GM19351 (cell line): ENCODE data around the gene TMED10.

Experiments used
- ATAC-seq: cut with Tn5 transposase; IDR thresholded peaks from one replicate; pipeline ENCODE4 v1.9.1; 2021; ENCODE audit warnings: mild to moderate bottlenecking, moderate library complexity; ENCODE audit not compliant: unreplicated experiment

TMED10 gene

DNA sequence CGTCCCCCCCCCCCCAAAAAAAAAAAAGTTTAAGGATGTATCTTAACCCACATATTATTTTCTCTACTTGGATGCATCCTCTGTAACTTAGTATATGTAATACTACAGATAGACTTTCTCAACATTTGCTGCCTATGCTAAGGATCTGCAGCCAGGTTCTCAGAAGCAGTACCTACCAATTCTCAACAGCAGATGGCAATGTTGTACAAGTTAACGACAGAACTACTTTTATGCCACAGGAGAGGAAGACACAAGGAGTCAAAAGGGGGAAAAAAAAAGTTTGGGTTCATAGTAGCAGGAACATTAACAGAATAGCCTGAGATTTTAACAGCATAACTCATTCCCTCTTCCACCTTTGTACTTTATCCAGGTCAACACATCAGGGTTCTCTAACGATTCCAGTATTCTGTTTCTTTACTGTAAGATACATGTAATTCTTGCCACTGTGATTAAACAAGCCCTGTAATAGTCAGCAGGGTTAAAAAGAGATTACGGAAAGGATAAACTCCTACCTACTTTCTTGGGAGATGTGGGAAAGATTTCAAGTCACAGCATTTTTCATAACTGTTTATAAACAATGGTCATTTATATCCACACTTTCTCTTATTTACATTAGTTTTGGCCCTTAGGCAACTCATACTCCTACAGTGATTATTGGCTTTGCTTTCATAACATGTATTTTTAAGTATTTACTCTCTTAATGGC, 43.9 kb downstream of the TMED10 start:
- ATAC-seq, result no peak

DNA sequence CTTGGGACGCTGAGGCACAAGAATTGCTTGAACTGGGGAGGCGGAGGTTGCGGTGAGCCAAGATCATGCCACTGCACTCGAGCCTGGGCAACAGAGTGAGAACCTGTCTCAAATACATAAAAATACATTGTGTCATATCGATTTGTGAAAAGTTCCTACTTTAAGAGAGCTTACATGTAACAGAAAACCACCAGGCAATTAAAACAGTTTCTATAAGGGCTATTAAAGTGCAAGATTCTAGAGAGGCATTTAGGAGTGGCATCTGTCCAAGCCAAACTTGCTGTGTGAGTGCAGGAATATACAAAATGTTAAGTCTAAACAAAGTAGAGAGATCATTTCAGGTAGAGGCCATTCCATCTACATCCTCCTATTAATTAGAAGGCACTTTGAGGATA, 47.8 kb downstream of the TMED10 start:
- ATAC-seq, result no peak

DNA sequence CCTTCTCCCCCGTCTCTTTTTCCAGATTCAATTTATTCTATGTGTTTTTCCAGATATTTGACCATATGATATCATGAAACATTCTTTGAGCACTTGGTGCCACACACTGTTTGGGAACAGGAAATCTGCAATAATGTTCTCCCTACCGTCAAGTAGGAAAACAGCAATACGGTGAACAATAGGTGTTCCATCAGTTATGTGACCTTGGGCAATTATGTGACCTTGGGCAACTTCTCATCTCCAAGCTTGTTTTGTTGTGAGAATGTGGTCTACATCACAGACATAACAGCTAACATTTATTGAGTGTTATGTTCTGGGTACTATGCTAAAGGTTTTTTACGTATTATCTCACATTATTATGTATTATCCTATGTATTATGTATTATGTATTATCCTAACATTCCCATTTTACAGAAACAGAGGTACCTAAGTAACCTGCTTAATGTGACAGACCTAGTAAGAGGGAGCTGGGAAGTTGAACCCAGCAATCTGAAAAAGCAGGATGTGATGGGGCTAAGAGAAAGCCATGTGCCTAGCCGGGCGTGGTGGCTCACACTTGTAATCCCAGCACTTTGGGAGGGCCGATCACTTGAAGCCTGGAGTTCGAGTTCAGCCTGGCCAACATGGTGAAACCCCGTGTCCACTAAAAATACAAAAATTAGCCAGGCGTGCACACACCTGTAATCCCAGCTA, 48.4 kb downstream of the TMED10 start:
- no peak for ATAC-seq

DNA sequence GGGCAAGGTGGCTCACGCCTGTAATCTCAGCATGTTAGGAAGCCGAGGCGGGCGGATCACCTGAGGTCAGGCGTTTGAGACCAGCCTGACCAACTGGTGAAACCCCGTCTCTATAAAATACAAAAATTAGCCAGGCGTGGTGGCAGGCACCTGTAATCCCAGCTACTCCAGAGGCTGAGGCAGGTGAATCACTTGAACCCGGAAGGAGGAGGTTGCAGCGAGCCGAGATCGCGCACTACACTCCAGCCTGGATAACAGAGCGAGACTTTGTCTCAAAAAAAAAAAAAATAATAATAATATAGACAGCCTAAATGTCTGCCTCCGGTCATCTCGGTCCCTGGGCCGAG, 49.0 kb downstream of the TMED10 start:
- peak; percentile 13 for ATAC-seq

GRCh38 chr14:75126679-75127473, 49.5 kb downstream of the TMED10 start, which contains the start of gene NEK9:
TSS of gene NEK9 (minus strand) at chr14:75127048. CDS start at chr14:75126921, 127 bp downstream.
- ATAC-seq, result peak; percentile 89

DNA sequence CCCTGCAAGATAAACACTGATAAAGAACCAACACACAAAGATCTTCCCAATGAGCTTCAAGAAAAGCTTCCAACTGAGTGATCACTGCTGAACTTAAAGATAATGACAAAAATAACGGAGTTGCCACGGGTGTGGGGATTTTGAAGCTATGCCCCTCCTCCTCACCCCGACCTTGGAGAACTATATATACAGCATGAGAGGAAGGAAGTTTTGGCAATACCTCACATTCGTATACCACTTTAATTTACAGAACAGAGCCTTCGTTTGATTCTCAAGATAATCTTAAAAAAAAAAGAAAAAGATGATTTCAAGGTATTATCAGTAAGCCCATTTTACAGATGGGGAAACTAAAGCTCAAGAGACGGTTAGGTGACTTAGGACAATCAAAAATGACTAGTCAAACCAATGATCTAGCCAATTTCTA, 50.3 kb downstream of the TMED10 start:
- ATAC-seq, result no peak

GRCh38 chr14:75125617-75126016, 50.8 kb downstream of the TMED10 start:
- no peak for ATAC-seq

GRCh38 chr14:75123991-75124390, 52.4 kb downstream of the TMED10 start:
- no peak for ATAC-seq

GRCh38 chr14:75121552-75121951, 54.9 kb downstream of the TMED10 start:
- no peak for ATAC-seq

DNA sequence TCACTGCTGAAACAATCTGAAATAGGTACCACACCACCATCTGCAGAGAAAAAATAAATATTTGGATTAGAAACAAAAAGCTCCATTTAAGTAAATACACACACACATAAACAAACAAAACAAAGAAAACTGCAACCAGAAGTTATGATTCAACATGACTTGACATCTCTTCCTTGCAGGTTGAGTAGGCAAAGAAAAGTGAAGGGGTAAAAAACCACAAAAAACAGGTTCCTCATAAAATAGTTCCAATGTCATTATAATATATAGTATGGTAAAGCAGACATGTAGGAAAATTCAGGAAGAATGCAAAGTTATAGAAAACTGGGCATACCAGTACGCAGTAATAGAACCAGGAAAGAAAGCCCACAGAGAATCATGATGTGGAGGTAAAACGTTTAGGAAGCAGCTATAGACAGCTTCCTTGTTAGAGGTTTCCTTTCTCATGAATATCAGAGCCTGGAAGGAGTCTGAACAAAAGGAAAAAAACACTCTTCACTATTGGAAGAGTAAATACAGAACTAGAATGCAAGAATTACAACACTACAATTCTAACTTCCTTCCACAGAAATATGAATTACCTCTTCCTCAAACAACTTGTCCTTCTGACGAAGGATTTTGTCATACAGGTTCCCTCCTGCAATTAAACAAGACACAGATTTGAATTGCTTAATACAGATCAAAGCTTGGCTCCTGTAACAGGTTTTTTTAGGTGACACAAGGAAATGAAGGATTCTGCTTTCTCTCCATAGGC, 55.7 kb downstream of the TMED10 start:
- no peak for ATAC-seq

DNA sequence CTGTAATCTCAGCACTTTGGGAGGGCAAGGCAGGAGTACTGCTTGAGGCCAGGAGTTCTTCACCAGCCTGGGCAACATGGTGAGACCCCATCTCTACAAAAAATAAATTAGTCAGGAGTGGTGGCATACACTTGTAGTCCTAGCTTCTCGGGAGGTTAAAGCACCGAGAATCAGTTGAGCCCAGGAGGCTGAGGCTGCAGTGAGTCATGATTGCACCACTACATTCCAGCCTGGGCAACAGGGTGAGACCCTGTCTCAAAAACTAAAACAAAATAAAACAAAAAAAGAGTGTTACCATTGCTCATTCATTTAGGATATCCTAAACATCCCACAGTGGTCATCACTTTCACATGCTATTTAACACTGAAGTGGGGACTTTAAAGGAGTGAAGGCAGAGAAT, 57.4 kb downstream of the TMED10 start:
- no peak for ATAC-seq

DNA sequence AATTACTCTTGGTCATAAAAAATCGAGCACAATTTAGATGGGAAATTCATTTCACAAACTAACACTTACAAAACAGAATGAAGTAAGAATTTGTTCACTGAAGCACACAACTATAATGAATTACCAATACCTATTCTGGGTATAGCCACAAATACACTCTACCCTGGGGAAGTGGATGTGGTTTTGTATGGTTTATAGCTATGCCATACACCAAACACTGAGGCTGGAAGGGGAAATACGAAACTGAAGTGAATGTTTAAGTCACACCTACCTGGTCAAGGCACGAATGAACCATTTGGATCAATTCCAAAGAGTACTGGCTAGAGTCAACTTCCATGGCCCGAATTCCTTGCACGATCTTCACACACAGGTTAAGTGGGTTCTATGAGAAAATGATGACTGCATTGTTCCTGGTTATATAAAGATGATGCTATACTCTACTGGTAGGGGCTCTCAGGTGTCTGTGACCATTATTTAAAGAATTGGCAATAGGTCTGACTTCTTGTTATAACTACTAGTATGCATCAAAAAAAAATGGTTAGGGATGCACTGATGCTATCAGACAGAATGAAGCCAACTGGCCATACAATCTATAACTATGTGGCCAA, 62.4 kb downstream of the TMED10 start:
- ATAC-seq, result no peak

DNA sequence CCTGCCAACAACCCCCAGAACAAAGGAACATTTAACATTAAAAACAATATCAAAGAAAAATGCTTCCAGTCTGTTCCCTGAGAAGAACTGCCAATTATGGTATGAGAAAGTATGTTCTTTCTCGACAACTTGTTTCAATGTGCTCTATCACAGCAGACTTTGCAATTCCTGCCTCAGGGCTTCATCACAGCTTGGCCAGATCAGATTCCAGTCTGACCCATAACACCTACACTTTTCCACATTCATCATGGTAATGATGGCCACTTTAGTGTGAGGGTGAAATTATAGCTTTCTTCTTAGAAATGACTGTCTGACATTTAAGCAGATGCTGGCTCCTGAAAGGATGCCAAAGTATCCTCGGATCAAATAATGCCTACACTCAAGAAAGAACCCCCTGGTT, 66.5 kb downstream of the TMED10 start:
- no peak for ATAC-seq

- no peak for ATAC-seq
Measured at GRCh38 chr14:75107186-75107585, 69.2 kb downstream of the TMED10 start.

GRCh38 chr14:75101491-75101890, 74.9 kb downstream of the TMED10 start:
- ATAC-seq, result no peak

GRCh38 chr14:75098682-75099081, 77.7 kb downstream of the TMED10 start:
- ATAC-seq, result no peak

DNA sequence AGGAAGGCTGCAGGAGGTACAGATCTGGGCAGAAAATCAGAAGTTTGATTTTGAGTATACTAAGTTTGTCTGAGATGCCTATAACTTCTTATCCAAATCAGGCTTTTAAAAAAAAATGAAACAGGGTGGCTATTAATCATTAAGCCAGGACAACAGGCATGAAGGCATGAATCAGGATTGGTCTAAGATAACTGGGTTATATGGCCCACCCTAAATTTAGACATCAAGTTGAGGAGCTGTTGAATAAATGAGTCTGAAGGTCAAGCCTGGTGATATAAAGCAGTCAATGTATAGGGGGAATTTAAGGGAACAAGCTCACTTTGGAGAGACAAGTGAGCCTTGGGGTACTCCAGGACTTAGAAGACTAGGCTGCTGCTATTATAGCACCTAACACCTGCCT, 78.2 kb downstream of the TMED10 start:
- ATAC-seq, result no peak

GRCh38 chr14:75096959-75097358, 79.5 kb downstream of the TMED10 start:
- no peak for ATAC-seq

GRCh38 chr14:75095690-75096089, 80.7 kb downstream of the TMED10 start:
- no peak for ATAC-seq

GRCh38 chr14:75094896-75095295, 81.5 kb downstream of the TMED10 start:
- ATAC-seq, result no peak

DNA sequence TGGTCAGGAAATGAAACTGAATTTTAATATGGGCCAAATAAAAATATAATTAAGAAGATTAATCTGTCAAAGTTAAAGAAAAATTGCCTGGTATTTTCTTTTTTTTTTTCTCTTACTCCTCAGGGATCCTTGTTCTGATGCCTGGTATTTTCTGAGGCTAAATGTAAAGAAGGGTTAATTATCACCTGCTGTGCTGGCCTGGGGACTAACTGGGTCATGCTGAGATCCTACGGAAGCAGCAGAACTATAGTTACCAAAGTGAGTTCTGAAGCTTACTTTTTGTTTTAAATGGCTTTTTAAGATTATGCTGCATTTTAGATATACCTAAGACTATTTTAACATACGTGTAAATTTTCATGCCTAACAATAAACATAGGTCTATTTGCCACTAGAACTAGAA, 83.7 kb downstream of the TMED10 start:
- ATAC-seq, result no peak
